ENCODE measurements around the gene IFT20. TPM values are rescaled to one million over a fixed set of nuclear protein-coding genes. Genes with fewer than 3 reads are reported as not detected.

IFT20 gene
- total and polyA plus RNA-seq, 2 of the 13 experiments (the other 11 are each of a cell fraction or from before 2014, with no cell fraction given) = 28.0 to 37.8 TPM

- TF ChIP-seq, protein P1, sequence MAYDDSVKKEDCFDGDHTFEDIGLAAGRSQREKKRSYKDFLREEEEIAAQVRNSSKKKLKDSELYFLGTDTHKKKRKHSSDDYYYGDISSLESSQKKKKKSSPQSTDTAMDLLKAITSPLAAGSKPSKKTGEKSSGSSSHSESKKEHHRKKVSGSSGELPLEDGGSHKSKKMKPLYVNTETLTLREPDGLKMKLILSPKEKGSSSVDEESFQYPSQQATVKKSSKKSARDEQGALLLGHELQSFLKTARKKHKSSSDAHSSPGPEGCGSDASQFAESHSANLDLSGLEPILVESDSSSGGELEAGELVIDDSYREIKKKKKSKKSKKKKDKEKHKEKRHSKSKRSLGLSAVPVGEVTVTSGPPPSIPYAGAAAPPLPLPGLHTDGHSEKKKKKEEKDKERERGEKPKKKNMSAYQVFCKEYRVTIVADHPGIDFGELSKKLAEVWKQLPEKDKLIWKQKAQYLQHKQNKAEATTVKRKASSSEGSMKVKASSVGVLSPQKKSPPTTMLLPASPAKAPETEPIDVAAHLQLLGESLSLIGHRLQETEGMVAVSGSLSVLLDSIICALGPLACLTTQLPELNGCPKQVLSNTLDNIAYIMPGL (CRISPR knock-in tag; IDR thresholded peaks at IDR 0.05; ENCODE audit: borderline replicate concordance in 1 of 2, low read depth in 1 of 2) = peak in 1 of 2 experiments; percentile 73; a peak in 1 of 4 replicates
- no peak for TF ChIP-seq THAP9 (CRISPR knock-in tag; IDR thresholded peaks at IDR 0.05; ENCODE audit: borderline replicate concordance)
- TF ChIP-seq XRCC5 (optimal IDR thresholded peaks at IDR 0.05; ENCODE audit: low read length) = no peak
- TF ChIP-seq, protein P2, sequence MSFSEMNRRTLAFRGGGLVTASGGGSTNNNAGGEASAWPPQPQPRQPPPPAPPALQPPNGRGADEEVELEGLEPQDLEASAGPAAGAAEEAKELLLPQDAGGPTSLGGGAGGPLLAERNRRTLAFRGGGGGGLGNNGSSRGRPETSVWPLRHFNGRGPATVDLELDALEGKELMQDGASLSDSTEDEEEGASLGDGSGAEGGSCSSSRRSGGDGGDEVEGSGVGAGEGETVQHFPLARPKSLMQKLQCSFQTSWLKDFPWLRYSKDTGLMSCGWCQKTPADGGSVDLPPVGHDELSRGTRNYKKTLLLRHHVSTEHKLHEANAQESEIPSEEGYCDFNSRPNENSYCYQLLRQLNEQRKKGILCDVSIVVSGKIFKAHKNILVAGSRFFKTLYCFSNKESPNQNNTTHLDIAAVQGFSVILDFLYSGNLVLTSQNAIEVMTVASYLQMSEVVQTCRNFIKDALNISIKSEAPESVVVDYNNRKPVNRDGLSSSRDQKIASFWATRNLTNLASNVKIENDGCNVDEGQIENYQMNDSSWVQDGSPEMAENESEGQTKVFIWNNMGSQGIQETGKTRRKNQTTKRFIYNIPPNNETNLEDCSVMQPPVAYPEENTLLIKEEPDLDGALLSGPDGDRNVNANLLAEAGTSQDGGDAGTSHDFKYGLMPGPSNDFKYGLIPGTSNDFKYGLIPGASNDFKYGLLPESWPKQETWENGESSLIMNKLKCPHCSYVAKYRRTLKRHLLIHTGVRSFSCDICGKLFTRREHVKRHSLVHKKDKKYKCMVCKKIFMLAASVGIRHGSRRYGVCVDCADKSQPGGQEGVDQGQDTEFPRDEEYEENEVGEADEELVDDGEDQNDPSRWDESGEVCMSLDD (CRISPR knock-in tag; IDR thresholded peaks at IDR 0.05; ENCODE audit: borderline replicate concordance) = peak; percentile 83
- TF ChIP-seq SSRP1 (CRISPR knock-in tag; IDR thresholded peaks at IDR 0.05) = no peak
- no peak; the same call in 1 of the 2 replicates for TF ChIP-seq ZNF879 (CRISPR knock-in tag; IDR thresholded peaks at IDR 0.05)
- TF ChIP-seq MIER2 (CRISPR knock-in tag; IDR thresholded peaks at IDR 0.05) = no peak
- peak; percentile 48; the same call in 1 of the 2 replicates for TF ChIP-seq ISL2 (CRISPR knock-in tag; IDR thresholded peaks at IDR 0.05)
- TF ChIP-seq ZNF225 (CRISPR knock-in tag; IDR thresholded peaks at IDR 0.05) = no peak; the same call in 1 of the 2 replicates
- no peak for TF ChIP-seq GABPA (IDR thresholded peaks at IDR 0.05; ENCODE audit: low read depth, low read length)
- TF ChIP-seq GABPA (CRISPR knock-in tag; IDR thresholded peaks at IDR 0.05; ENCODE audit: low read depth) = 0 out of 2 replicates have a peak, but pooled peaks have one; percentile 10
- TF ChIP-seq ZNF646 (CRISPR knock-in tag; IDR thresholded peaks at IDR 0.05) = no peak
- TF ChIP-seq SOX5 (CRISPR knock-in tag; IDR thresholded peaks at IDR 0.05; ENCODE audit: borderline replicate concordance) = 0 out of 2 replicates have a peak, but pooled peaks have one; percentile 13
Observed at GRCh38 chr17:28318759-28319597, 16.3 kb downstream of the IFT20 start, which contains the start of gene TMEM97 (continued).

Data from HepG2 (cell line).